ENCODE results near the gene CYP2W1. TPM values are rescaled to one million over a fixed set of nuclear protein-coding genes. Genes with fewer than 3 reads are reported as not detected.
A peak's percentile ranks its signal among the peaks of the same experiment; 100 is the strongest.

CYP2W1 gene
- total RNA-seq, 1 donor from 2014 or later, result not detected

DNA sequence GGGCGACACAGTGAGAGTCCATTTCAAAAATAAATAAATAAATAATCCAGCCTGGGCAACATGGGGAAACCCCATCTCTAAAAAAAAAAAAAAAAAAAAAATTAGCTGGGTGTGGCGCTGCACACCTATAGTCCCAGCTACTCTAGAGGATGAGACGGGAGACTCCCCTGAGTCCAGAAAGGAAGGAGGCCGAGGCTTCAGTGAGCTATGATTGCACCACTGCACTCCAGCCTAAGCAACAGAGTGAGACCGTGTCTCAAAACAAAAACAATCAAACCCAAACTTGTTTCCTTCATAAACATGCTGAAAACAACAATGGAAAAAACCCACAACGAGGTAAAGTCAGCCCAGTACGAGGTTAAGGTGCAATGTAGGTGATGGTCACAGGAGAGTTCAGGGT is 8.8 kb upstream of the CYP2W1 start:
- peak overlapping the region; percentile 82 for H3K4me2 ChIP-seq
- Mint-ChIP-seq H3K4me3 (peak overlapping the region; percentile 94), H3K9me3 (no peaks in the 10 kb centered on the region), H3K27ac (peak overlapping the region; percentile 69), H3K36me3 (peaks cover 3% of the 10 kb centered on the region), H3K27me3 (ENCODE audit: insufficient read depth, low read depth) (peaks cover 2% of the 10 kb centered on the region), H3K4me1 (peaks cover 26% of the 10 kb centered on the region)
- H3K27ac ChIP-seq, result no peak overlapping the region
- H3K79me2 ChIP-seq (ENCODE audit: low read depth), result peaks cover 45% of the 10 kb centered on the region
- peak overlapping the region; percentile 94 for H3K4me3 ChIP-seq
- H3F3A ChIP-seq (ENCODE audit: low read depth), result peaks cover 6% of the 10 kb centered on the region
- DNase-seq (ENCODE audit: low spot score), result no peak
- peak overlapping the region; percentile 68 for H3K9ac ChIP-seq
- H3K27me3 ChIP-seq, result no peaks in the 10 kb centered on the region
- TF ChIP-seq EZH2phosphoT487 (IDR thresholded peaks at IDR 0.05) (no peak), EZH2 (IDR thresholded peaks at IDR 0.05) (no peak)
- H2AFZ ChIP-seq (replicated peaks), result no peak overlapping the region
- peaks cover 34% of the 10 kb centered on the region for H4K20me1 ChIP-seq (ENCODE audit: low read depth)
- H3K36me3 ChIP-seq, result no peaks in the 10 kb centered on the region
- no peaks in the 10 kb centered on the region for H3K9me3 ChIP-seq (ENCODE audit: low read depth)
- H3K4me1 ChIP-seq, result peaks cover 20% of the 10 kb centered on the region

DNA sequence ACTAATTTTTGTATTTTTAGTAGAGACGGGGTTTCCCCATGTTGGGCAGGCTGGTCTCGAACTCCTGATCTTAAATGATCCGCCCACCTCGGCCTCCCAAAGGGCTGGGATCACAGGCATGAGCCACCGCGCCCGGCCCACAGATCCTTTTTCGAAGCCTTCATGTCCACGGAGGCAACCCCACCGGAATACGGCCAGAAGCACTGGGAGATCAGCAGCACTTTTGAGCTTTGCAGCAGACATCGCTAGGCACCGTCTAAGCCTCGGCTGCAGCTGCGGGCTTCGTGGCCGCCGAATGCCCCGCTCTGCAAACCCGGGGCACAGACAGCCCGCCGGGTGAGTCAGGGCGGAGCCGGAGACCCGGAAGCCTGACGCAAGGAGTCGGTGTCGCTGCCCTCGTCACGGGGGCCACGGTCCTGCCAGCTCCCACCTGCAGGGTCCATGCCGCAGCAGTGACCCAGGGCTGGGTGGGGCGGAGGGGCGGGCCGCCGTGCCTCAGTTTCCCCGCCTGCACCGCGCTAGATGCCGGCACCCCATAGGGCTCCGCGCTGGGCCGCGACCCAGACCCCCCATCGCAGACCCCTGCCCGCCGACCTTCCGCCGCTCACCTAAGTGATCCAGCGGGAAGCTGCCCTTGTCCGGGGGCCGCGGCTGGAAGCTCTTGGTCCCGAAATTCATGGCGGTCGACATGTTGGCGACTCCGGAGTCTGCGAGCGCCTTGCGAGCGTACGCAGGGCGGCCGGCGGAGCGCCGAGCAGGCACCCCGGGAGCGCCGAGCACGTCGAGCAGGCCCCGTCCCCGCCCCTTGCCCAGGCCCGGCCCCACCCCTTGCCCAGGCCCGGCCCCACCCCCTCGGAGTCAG is 7.9 kb upstream of the CYP2W1 start, which contains the start of gene COX19:
TSS of gene COX19 (minus strand) at position 730 of the 862 bp plus-strand sequence. CDS start at position 690, 40 bp downstream.
- Mint-ChIP-seq H3K27ac (peak within 1 kb of the TSS; percentile 69), H3K27me3 (ENCODE audit: insufficient read depth, low read depth) (peaks cover 2% of the 10 kb centered on the region), H3K9me3 (no peaks in the 10 kb centered on the region), H3K4me3 (peak within 1 kb of the TSS; percentile 94), H3K4me1 (peaks cover 27% of the 10 kb centered on the region), H3K36me3 (peaks cover 3% of the 10 kb centered on the region)
- Histone ChIP-seq H3K9me3 (ENCODE audit: low read depth) (no peaks in the 10 kb centered on the region), H3K36me3 (no peaks in the 10 kb centered on the region), H4K20me1 (ENCODE audit: low read depth) (peaks cover 29% of the 10 kb centered on the region), H3K9ac (peak within 1 kb of the TSS; percentile 68), H3K4me1 (peaks cover 23% of the 10 kb centered on the region), H2AFZ (replicated peaks) (peak within 1 kb of the TSS; percentile 97), H3K4me2 (peak within 1 kb of the TSS; percentile 82), H3K27ac (peak within 1 kb of the TSS; percentile 56), H3F3A (ENCODE audit: low read depth) (peaks cover 6% of the 10 kb centered on the region), H3K27me3 (no peaks in the 10 kb centered on the region), H3K4me3 (peak within 1 kb of the TSS; percentile 94), H3K79me2 (ENCODE audit: low read depth) (peaks cover 45% of the 10 kb centered on the region)
- TF ChIP-seq EZH2phosphoT487 (IDR thresholded peaks at IDR 0.05) (no peak), EZH2 (IDR thresholded peaks at IDR 0.05) (no peak), CTCF (IDR thresholded peaks at IDR 0.05) (no peak)
- DNase-seq (ENCODE audit: low spot score), result peak; percentile 95

DNA sequence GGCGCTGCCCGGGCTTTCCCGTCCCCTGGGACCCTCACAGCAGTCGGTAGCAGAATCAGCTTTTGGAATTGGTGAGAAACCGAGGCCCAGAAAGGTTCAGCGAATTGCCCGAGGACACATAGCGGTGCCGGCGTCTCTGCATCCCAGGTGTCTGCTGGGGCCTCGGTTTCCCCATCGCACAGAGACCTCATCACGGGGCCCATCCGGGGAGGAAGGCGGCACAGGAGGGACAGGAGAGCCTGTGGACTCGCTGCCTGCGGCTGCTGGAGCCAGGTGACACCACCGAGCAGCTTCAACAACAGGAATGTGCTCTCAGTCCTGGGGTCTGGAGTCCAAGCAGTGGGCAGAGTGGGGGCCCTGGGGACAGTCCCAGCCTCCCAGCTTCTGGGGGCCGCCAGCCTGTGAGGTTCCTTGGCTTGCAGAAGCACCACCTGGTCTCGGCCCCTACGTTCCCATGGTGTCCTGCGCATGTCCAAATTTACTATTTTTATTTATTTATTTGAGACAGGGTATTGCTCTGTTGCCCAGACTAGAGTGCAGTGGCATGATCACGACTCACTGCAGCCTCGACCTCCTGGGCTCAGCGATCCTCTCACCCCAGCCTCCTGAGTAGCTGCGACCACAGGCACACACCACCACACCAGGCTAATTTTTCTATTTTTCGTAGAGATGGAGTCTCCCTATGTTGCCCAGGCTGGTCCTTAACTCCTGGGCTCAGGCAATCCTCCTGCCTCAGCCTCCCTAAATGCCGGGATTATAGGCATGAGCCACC is 7.1 kb upstream of the CYP2W1 start:
- Histone ChIP-seq H3F3A (ENCODE audit: low read depth) (peaks cover 6% of the 10 kb centered on the region), H2AFZ (replicated peaks) (peak overlapping the region; percentile 66), H3K27ac (no peak overlapping the region), H3K36me3 (no peaks in the 10 kb centered on the region), H3K4me1 (peaks cover 27% of the 10 kb centered on the region), H3K27me3 (no peaks in the 10 kb centered on the region), H3K4me2 (peak overlapping the region; percentile 82), H3K9me3 (ENCODE audit: low read depth) (no peaks in the 10 kb centered on the region), H3K4me3 (peak overlapping the region; percentile 94), H4K20me1 (ENCODE audit: low read depth) (peaks cover 28% of the 10 kb centered on the region), H3K9ac (no peak overlapping the region), H3K79me2 (ENCODE audit: low read depth) (peaks cover 43% of the 10 kb centered on the region)
- Mint-ChIP-seq H3K9me3 (no peaks in the 10 kb centered on the region), H3K36me3 (peaks cover 2% of the 10 kb centered on the region), H3K27me3 (ENCODE audit: insufficient read depth, low read depth) (peaks cover 2% of the 10 kb centered on the region), H3K27ac (no peak overlapping the region), H3K4me3 (peak overlapping the region; percentile 83), H3K4me1 (peaks cover 29% of the 10 kb centered on the region)
- no peak for DNase-seq (ENCODE audit: low spot score)
- no peak for TF ChIP-seq EZH2 (IDR thresholded peaks at IDR 0.05)
- TF ChIP-seq EZH2phosphoT487 (IDR thresholded peaks at IDR 0.05), result no peak
- TF ChIP-seq CTCF (IDR thresholded peaks at IDR 0.05), result no peak
